Measurements from ENCODE around the gene TTPAL.

The TTPAL gene

GRCh38 chr20:44543358-44543757 lies 67.7 kb downstream of the TTPAL start:
- DNase-seq = no peak
